Fibroblast of peridontal ligament (primary cell): ENCODE results near the gene POLR2L.

Experiments used
- DNase-seq: peaks from one replicate; pipeline ENCODE4 v3.0.0-alpha.2; 2010; ENCODE audit errors: extremely low read depth

Gene POLR2L

GRCh38 chr11:838441-839279, 3.7 kb downstream of the POLR2L start:
- no peak for DNase-seq

GRCh38 chr11:837990-838307, 4.4 kb downstream of the POLR2L start:
- no peak for DNase-seq

GRCh38 chr11:837189-837989, 4.9 kb downstream of the POLR2L start:
- no peak for DNase-seq

- no peak for DNase-seq
Observed at GRCh38 chr11:836700-837099, 5.6 kb downstream of the POLR2L start.

- DNase-seq = no peak
Observed at GRCh38 chr11:836274-836673, 6.1 kb downstream of the POLR2L start.

- peak; percentile 64 for DNase-seq
Observed at GRCh38 chr11:834371-835316, 7.7 kb downstream of the POLR2L start.

- DNase-seq = no peak
Observed at GRCh38 chr11:833849-834311, 8.4 kb downstream of the POLR2L start.

- DNase-seq = no peak
Observed at GRCh38 chr11:833114-833791, 9.1 kb downstream of the POLR2L start.

GRCh38 chr11:832529-833113, 9.7 kb downstream of the POLR2L start, which contains the start of gene CD151:
Gene CD151, plus strand, starts transcription at chr11:832952. Its CDS starts 3,118 bp downstream, at chr11:836070.
- DNase-seq = no peak

GRCh38 chr11:831961-832528, 10.3 kb downstream of the POLR2L start:
- DNase-seq = no peak

GRCh38 chr11:831118-831864, 11.0 kb downstream of the POLR2L start:
- DNase-seq = no peak

GRCh38 chr11:830295-831117, 11.8 kb downstream of the POLR2L start:
- peak; percentile 30 for DNase-seq

GRCh38 chr11:829847-830294, 12.5 kb downstream of the POLR2L start:
- no peak for DNase-seq

GRCh38 chr11:829176-829846, 13.0 kb downstream of the POLR2L start:
- no peak for DNase-seq

GRCh38 chr11:828506-829175, 13.7 kb downstream of the POLR2L start:
- DNase-seq = no peak

GRCh38 chr11:827897-828192, 14.5 kb downstream of the POLR2L start, which contains the start of gene CRACR2B:
Gene CRACR2B, plus strand, starts transcription at chr11:827919. Its CDS starts 689 bp downstream, at chr11:828608.
- no peak for DNase-seq

- no peak for DNase-seq
Observed at GRCh38 chr11:827146-827896, 15.0 kb downstream of the POLR2L start.
